Heart left ventricle (tissue), 13 donors: ENCODE data around the gene UBE2U.

ENCODE experiments used
- CTCF ChIP-seq, 12 donors: fragments of 200-600 bp; sonication (generic) in 4 of 12; IDR thresholded peaks; one replicate each; pipeline versions ENCODE4 v1.5.0 to v1.8.0; 2018 to 2022; ENCODE audit warnings: antibody characterized with exemption in 12 of 12, mild to moderate bottlenecking in 5 of 12
- POLR2A ChIP-seq, 2 donors: fragments of 450-650 bp; IDR thresholded peaks; one replicate each; pipeline ENCODE4 v1.6.1; 2017; ENCODE audit warnings: antibody characterized with exemption in 2 of 2, mild to moderate bottlenecking in 2 of 2, moderate library complexity in 2 of 2
- donor health status: ischemic (EF 13 %, LVEDD 7.1; RV severe dilation, severe dysfunction).
- donor health status: DM: no; HTN: yes; CAD: no.
- donor health status: DM: no; HTN: no; CAD: no.
- donor health status: ischemic (EF 25% LVEDD 6.9; RV normal size, moderate dysfunction).
- donor health status: ischemic (EF 25% LVEDD 5.7; RV mildly dilated, moderate dysfunction).
- donor health status: ischemic (EF 35%, LVEDD 5.7; RV mildly dilated, moderate dysfunction).
- donor health status: nonischemic (EF 11% LVEDD 7.7; RV severe dilation, severe dysfunction).
- donor health status: DM: yes; HTN: yes; CAD: no.
- donor health status: PGD.
- donor health status: ischemic (EF 29% LVEDD 5.4; RV normal size, mild dysfunction).
- donor health status: nonischemic (EF 23%, LVEDD 6.1; RV moderate dilation, normal function).

GRCh38 chr1:64183395-64184002 is 19.9 kb upstream of the UBE2U start:
- no peak for TF ChIP-seq CTCF (IDR thresholded peaks at IDR 0.05)
- no peak for TF ChIP-seq POLR2A (IDR thresholded peaks at IDR 0.05)
